ENCODE measurements around the gene ARL15. TPM values are rescaled to one million over a fixed set of nuclear protein-coding genes. Genes with fewer than 3 reads are reported as not detected.

The ARL15 gene
- total and polyA plus RNA-seq, 4 donors: 5.0 to 24.8 (median 13.3) TPM

- TF ChIP-seq, protein P1, sequence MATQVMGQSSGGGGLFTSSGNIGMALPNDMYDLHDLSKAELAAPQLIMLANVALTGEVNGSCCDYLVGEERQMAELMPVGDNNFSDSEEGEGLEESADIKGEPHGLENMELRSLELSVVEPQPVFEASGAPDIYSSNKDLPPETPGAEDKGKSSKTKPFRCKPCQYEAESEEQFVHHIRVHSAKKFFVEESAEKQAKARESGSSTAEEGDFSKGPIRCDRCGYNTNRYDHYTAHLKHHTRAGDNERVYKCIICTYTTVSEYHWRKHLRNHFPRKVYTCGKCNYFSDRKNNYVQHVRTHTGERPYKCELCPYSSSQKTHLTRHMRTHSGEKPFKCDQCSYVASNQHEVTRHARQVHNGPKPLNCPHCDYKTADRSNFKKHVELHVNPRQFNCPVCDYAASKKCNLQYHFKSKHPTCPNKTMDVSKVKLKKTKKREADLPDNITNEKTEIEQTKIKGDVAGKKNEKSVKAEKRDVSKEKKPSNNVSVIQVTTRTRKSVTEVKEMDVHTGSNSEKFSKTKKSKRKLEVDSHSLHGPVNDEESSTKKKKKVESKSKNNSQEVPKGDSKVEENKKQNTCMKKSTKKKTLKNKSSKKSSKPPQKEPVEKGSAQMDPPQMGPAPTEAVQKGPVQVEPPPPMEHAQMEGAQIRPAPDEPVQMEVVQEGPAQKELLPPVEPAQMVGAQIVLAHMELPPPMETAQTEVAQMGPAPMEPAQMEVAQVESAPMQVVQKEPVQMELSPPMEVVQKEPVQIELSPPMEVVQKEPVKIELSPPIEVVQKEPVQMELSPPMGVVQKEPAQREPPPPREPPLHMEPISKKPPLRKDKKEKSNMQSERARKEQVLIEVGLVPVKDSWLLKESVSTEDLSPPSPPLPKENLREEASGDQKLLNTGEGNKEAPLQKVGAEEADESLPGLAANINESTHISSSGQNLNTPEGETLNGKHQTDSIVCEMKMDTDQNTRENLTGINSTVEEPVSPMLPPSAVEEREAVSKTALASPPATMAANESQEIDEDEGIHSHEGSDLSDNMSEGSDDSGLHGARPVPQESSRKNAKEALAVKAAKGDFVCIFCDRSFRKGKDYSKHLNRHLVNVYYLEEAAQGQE (IDR thresholded peaks at IDR 0.05): no peak
- no peak for TF ChIP-seq HNF4G (IDR thresholded peaks at IDR 0.05)
- TF ChIP-seq NR2F2 (IDR thresholded peaks at IDR 0.05): no peak
These were observed 13.1 kb upstream of the ARL15 start (continued) for GRCh38 chr5:54323495-54323894.

DNA sequence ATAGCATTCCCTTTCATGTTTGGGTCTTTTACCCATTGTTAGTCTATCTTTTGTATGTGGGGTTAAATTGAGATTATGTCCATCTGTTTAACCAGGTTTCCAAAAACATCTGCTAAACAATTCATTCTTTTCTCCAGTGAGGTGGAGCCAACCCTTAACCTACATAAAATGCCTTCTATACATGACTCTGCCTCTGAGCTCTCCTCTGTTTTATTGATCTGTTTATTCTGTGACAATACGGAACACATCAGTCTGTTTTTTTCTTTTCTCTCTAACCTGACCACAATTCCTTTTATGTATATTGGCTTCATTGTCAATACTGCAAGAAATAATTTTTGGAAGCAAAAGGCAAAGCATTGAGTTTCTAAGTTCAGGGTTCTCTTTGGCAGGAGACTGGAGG, 9.9 kb upstream of the ARL15 start:
- no peak overlapping the region for H3K27ac ChIP-seq (ENCODE audit: low read depth in 1 of 2, low read length in 2 of 2)
- TF ChIP-seq SP1 (IDR thresholded peaks at IDR 0.05) (no peak), HNF4A (conservative IDR thresholded peaks at IDR 0.05) (no peak), RAD21 (IDR thresholded peaks at IDR 0.05) (no peak), ATF3 (IDR thresholded peaks at IDR 0.05) (no peak)
- no peak for DNase-seq (ENCODE audit: low spot score)
- WGBS: 65% methylated on average over 1 of the region's 1 CpG
- peaks cover 0 to under 1% (median 0%) of the 10 kb centered on the region in 4 donors for H3K4me1 ChIP-seq (ENCODE audit: control insufficient read depth in 4 of 4, insufficient read depth in 4 of 4, low read length in 3 of 4)
- no peaks in the 10 kb centered on the region for H3K36me3 ChIP-seq (ENCODE audit: control insufficient read depth in 4 of 4, insufficient read depth in 3 of 4, low read depth in 1 of 4, low read length in 3 of 4)
- H3K4me3 ChIP-seq (ENCODE audit: low read depth in 1 of 3, low read length in 3 of 3): no peak overlapping the region
- no peaks in the 10 kb centered on the region for H3K9me3 ChIP-seq (ENCODE audit: control insufficient read depth in 4 of 4, low read length in 3 of 4)
- no peak overlapping the region for H3K9ac ChIP-seq (ENCODE audit: low read depth in 1 of 2, low read length in 2 of 2)
- no peaks in the 10 kb centered on the region for H3K27me3 ChIP-seq (ENCODE audit: control insufficient read depth in 4 of 4, insufficient read depth in 4 of 4, low read length in 3 of 4)

- WGBS: 90% methylated on average over 5 of the region's 5 CpGs
- H3K36me3 ChIP-seq (ENCODE audit: control insufficient read depth in 4 of 4, insufficient read depth in 3 of 4, low read depth in 1 of 4, low read length in 3 of 4): no peaks in the 10 kb centered on the region
- H3K4me3 ChIP-seq (ENCODE audit: low read depth in 1 of 3, low read length in 3 of 3): no peak overlapping the region
- TF ChIP-seq, protein P2, sequence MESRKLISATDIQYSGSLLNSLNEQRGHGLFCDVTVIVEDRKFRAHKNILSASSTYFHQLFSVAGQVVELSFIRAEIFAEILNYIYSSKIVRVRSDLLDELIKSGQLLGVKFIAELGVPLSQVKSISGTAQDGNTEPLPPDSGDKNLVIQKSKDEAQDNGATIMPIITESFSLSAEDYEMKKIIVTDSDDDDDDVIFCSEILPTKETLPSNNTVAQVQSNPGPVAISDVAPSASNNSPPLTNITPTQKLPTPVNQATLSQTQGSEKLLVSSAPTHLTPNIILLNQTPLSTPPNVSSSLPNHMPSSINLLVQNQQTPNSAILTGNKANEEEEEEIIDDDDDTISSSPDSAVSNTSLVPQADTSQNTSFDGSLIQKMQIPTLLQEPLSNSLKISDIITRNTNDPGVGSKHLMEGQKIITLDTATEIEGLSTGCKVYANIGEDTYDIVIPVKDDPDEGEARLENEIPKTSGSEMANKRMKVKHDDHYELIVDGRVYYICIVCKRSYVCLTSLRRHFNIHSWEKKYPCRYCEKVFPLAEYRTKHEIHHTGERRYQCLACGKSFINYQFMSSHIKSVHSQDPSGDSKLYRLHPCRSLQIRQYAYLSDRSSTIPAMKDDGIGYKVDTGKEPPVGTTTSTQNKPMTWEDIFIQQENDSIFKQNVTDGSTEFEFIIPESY (IDR thresholded peaks at IDR 0.05): no peak
- no peak for TF ChIP-seq CTCF (IDR thresholded peaks at IDR 0.05; ENCODE audit: low read depth, low read length, missing input control)
- TF ChIP-seq, protein P3, sequence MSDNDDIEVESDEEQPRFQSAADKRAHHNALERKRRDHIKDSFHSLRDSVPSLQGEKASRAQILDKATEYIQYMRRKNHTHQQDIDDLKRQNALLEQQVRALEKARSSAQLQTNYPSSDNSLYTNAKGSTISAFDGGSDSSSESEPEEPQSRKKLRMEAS (IDR thresholded peaks at IDR 0.05): no peak
- no peak for TF ChIP-seq GABPA (IDR thresholded peaks at IDR 0.05 in 1 of 2, conservative IDR thresholded peaks at IDR 0.05 in 1 of 2)
- no peak for TF ChIP-seq HNF4G (IDR thresholded peaks at IDR 0.05)
- TF ChIP-seq SP1 (IDR thresholded peaks at IDR 0.05): no peak
- TF ChIP-seq ATF3 (IDR thresholded peaks at IDR 0.05): no peak
- TF ChIP-seq, protein P1 (IDR thresholded peaks at IDR 0.05): no peak
- no peak for TF ChIP-seq EGR1 (IDR thresholded peaks at IDR 0.05; ENCODE audit: low read depth in 2 of 2)
- no peak for TF ChIP-seq FOXA1 (IDR thresholded peaks at IDR 0.05)
- no peak for TF ChIP-seq FOXA2 (IDR thresholded peaks at IDR 0.05)
- no peak for TF ChIP-seq NR2F2 (IDR thresholded peaks at IDR 0.05)
- no peak for TF ChIP-seq RXRA (IDR thresholded peaks at IDR 0.05)
- TF ChIP-seq YY1 (IDR thresholded peaks at IDR 0.05): no peak
- TF ChIP-seq JUND (IDR thresholded peaks at IDR 0.05): no peak
- no peak for TF ChIP-seq TAF1 (conservative IDR thresholded peaks at IDR 0.05)
- H3K27ac ChIP-seq (ENCODE audit: low read depth in 1 of 2, low read length in 2 of 2): no peak overlapping the region
- no peaks in the 10 kb centered on the region for H3K9me3 ChIP-seq (ENCODE audit: control insufficient read depth in 4 of 4, low read length in 3 of 4)
- no peaks in the 10 kb centered on the region for H3K27me3 ChIP-seq (ENCODE audit: control insufficient read depth in 4 of 4, insufficient read depth in 4 of 4, low read length in 3 of 4)
- no peak overlapping the region for H3K9ac ChIP-seq (ENCODE audit: low read depth in 1 of 2, low read length in 2 of 2)
- DNase-seq (ENCODE audit: low spot score): no peak
- peaks cover 0 to 2% (median 0%) of the 10 kb centered on the region in 4 donors for H3K4me1 ChIP-seq (ENCODE audit: control insufficient read depth in 4 of 4, insufficient read depth in 4 of 4, low read length in 3 of 4)
These were observed 7.3 kb upstream of the ARL15 start for GRCh38 chr5:54317511-54318260.

All from liver (tissue), 9 donors.